Activated T-cell treated with anti-CD3 and anti-CD28 coated beads, Interleukin-2, amount 50 U/mL, for 48 hours (primary cell): ENCODE measurements around the gene IFNB1.

Experiments
- DNase-seq, 2 experiments: peaks; one replicate each; pipeline ENCODE4 v3.0.0-alpha.2; 2020

The IFNB1 gene

GRCh38 chr9:21077781-21078180, at the start of gene IFNB1:
Gene IFNB1, minus strand, starts transcription at chr9:21077942. Its CDS starts 73 bp downstream, at chr9:21077869.
- no peak for DNase-seq

DNA sequence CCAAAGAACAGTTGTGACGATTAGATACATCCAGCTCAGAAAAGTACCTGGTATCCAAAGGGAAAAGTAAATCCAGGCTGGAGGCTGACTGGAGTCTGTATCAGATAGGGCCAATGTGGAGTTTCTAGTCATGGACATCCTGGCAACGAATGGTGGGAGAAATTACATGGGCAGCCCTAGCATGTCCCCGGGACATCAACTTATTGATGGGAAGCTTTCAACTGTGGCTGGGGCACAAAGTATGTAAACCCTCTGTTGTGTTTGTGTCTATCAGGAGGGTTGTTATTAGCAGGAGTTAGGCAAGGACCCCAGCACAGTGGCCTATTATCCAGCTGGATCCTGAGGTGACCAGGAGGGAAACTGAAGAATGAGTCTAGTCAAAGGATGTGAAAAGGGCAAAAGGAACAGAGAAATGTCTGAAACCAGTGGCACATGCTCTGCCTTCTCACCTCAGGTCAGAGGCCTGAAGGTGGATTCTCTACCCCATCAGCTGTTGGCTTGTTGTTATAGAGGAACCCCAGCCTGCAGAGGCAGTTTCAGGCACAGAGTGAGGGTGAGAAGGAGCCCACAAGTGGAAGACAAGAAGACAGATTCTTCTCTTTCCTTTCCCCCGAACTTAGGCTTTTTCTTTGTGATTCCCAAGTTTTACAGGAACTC, 44.0 kb upstream of the IFNB1 start:
- DNase-seq = no peak

DNA sequence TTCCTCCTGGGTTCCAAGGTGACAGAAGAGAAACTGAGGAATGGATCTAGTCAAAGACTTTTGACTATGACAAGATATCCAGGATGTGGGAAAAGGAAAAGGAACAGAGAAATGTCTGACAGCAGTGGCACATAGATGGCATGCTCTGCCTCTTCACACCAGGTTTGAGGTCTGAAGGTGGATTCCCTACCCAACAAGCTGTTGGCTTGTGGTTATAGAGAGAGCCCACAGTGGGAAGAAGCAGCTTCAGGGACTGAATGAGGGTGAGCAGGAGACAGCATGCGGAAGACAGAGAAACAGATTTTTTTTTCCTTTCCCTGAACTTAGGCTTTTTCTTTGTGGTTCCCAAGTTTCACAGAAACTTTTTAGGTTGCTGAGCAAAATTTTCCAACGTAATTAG, 43.3 kb upstream of the IFNB1 start:
- DNase-seq = no peak

DNA sequence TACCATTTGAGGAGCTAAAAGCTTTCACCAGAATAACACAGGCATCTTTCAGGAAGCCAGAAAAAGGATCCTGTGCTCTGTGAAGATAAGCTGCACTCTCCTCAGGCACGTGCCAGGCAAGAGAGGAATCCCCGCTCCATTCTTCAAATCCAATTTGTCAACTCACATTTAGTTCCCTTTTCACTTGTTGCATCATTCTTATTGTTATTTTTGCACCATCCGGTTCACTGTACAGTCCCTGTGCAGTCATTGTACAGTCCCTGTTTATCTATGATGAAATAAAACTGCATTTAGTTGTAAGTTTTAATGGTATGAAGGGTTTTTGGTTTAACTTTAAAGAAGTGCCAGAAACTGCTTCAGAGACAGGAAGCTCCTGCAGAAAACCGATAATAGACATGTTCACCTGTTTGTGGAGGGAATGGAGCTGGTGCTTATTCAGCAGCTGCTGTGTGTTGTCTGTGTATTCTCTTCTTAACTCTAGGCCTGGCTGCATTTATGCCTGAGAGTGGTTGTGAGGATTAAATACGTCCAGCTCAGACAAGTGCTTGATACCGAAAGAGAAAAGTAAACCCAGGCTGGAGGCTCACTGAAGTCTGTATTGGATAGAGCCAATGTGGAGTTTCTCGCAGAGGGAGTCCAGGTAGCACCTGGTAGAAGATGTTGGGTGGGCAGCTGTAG, 41.5 kb upstream of the IFNB1 start:
- DNase-seq = no peak

- DNase-seq = no peak
Measured at GRCh38 chr9:21114311-21114710, 36.6 kb upstream of the IFNB1 start.

- no peak for DNase-seq
Measured at GRCh38 chr9:21110708-21111576, 33.2 kb upstream of the IFNB1 start.

- DNase-seq = no peak
Measured at GRCh38 chr9:21104787-21105186, 27.0 kb upstream of the IFNB1 start.

DNA sequence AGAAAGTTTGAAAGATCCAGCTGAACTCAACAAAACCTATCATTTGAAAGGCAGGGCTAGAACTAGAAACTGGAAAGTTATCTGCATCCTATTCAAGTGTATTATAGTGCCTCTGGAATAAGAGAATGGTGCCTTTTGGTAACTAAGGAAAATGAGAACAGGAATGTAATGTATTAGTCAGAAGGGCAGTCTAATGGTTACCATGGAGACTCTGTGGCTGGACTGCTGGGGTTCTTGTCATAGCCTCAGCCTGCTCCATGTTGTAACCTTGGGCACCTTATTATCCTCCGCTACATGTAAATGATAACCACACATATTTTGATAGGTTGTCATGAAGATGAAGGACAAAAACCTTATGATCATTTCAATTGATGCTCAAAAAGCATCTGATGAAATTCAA, 24.6 kb upstream of the IFNB1 start:
- DNase-seq = no peak

- DNase-seq = no peak
Measured at GRCh38 chr9:21097817-21098216, 20.1 kb upstream of the IFNB1 start.

DNA sequence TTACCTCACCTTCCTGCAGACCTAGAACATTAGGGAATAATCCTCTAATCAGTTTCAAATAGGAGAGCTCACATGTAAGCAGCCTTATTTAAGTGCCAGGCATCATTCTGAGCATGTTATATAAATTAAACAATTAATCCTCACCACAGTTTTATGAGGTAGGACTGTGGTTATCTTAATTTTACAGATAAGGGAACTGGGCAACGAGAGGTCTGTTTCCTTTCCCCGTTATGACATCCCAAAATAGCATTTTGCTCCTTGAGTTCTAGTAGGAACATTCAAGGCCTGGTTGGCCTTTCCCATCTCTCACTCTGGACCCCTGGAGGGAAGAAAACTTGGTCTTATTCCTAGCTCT, 19.1 kb upstream of the IFNB1 start:
- DNase-seq = no peak

DNA sequence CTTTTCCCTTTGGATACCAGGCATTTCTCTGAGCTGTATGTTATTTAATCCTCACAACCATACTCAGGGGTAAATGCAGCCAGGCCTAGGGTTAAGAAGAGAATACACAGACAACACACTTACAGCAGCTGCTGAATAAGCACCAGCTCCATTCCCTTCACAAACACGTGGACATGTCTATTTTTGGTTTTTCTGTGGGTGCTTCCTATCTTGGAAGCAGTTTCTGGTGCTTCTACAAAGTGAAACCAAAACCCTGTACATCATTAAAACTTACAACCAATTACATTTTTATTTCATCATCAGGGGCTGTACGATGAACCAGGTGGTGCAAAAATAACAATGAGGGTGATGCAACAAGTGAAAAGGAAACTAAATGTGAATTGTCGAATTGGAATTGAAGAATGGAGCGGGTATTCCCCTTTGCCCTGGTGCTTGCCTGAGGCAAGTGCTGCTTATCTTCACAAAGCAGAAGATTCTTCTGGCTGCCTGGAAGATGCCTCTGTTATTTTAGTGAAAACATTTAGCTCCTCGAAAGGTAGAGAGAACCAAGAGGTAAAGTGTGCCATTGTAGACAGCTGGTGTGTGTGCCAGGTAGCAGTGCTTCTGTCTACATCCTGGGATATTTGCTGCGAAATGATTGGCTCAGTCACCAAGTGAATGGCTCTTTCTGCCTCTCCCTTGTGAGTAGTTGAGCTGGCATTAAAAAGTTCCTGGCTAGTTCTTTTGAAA, 18.6 kb upstream of the IFNB1 start:
- peak; percentile 36 to 39 for DNase-seq

GRCh38 chr9:21095561-21095960, 17.8 kb upstream of the IFNB1 start:
- no peak for DNase-seq

DNA sequence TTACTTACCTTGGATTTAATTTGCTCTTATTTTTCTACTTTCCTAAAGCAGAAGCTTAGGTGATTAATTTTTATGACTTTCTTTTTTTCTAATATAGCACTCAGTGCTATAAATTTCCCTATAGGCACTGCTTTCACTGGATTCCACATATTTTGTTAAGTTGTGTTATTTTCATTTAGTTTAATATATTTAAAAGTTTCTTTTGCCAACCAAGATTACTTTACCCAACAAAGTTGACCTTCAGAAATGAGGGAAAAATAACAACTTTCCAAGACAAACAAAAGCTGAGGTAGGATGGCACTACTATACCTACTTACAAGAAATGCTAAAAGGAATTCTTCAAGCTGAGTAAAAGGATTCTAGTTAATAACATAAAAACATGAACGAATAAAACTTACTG, 8.8 kb upstream of the IFNB1 start:
- no peak for DNase-seq

GRCh38 chr9:21085005-21085404, 7.3 kb upstream of the IFNB1 start:
- DNase-seq = no peak

DNA sequence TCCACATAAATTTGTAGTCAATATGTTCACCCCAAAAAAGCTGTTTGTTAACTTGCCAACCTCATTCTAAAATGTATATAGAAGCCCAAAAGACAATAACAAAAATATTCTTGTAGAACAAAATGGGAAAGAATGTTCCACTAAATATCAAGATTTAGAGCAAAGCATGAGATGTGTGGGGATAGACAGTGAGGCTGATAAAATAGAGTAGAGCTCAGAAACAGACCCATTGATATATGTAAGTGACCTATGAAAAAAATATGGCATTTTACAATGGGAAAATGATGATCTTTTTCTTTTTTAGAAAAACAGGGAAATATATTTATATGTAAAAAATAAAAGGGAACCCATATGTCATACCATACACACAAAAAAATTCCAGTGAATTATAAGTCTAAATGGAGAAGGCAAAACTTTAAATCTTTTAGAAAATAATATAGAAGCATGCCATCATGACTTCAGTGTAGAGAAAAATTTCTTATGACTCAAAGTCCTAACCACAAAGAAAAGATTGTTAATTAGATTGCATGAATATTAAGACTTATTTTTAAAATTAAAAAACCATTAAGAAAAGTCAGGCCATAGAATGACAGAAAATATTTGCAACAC, 6.6 kb upstream of the IFNB1 start:
- DNase-seq = no peak

DNA sequence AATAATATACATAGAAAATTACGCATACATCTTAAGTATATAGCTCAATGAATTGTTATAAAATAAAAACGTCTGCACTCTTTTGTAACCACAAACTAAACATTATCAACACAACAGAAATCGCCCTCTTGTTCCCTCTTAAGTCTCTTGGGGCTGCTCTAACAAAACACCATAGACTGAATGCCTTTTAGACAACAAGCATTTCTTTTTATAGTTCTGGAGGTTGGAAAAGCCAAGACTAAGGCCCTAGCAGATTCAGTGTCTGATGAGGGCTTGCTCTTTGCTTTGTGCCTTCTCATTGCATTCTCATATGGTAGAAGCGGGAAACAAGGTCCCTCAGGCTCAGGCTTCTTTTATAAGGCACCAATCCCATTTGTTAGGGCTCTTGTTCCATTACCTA, 4.9 kb upstream of the IFNB1 start:
- no peak for DNase-seq

DNA sequence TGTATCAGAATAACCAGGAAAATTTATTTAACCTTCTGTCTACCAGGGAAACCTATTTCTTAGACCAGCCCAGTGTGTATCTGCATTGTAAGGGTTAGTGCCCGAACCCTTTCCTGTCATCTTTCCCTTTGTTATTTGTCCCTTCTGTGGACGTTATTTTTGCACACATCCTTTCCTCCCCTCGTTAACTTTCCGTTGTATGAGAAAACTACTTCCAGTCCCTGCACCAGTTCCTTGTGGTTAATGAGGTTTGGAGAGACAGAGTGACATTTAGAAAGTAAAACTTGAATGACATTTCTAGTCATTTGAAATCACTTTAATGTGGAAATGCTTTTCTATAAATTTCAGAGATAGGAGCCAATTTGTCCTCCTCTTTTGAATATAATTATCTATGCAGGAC, 4.3 kb upstream of the IFNB1 start:
- no peak for DNase-seq

DNA sequence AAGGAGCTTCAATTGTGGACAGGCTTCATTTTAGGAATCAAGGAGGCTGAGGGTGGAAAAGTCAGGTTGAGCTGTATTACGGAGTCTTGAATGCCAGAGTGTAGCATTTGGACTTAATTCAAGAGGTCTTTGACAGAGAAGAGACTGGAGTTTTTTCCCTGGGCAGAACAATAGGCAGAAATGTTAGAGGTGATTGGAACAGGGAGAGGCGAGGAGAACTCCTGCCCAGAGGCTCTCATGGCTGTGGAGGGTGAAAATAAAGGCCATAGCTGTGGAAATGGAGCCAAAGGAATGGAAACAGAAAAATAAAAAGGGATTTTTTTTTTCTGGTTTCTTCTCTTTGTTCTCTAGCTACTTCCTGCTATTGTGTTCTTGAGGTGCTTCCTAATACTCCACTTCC, 3.7 kb upstream of the IFNB1 start:
- DNase-seq = no peak

DNA sequence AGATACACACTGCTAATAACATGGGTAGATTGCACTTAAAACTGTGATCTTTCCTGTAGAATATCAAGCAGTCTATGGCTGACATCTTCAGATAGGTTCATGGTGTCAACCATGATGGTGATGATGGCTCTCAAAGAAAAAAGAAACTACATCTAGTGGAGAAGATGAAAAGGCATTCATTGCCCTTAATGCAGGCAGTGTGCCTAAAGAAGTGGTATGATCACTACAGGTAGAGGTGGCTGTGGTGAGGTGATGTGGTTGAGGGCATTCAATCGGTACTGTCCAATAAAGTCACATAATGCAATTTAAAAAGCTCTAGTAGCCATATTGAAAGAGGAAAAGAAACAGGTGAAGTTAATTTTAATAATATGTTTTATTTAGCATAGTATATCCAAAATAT, 3.1 kb upstream of the IFNB1 start:
- DNase-seq = no peak

DNA sequence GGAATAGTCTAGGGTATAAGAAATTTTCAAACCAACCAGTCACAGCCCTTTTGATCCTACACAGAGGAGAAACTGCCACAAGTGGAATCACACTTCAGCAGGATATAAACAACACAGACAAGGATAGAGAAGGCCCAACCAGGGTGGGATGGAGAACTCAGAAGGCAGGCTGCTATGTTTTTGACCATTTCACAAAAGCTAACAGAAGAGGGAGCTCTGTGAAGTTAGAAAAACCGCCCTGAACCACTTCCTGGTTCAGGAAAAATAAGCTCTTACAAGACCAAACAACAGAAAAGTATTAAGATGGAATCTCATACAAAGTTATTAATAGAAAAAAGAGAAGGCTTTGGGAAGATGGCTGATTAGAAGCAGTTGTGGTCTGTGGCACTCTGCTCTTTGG, 960 bp upstream of the IFNB1 start:
- DNase-seq = no peak

DNA sequence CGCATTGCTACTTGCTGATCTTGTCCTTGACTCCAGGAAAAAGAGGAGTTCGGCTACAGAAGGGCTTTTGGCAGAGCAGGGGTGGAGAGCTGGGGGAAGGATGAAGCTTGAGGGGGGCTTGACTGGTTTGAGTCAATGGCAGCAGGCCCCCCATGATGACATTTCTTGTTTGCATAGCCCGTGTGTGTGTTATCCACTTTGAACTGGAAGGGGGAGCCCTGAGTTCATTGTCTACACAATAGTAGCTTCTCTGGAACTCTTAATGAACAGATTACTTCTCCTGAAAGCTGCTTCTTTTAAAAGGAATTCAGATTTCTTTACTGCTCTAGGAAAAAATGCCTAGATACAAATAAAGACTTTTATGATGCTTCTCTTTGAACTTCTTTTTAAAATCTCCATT, 2.3 kb downstream of the IFNB1 start:
- no peak for DNase-seq

DNA sequence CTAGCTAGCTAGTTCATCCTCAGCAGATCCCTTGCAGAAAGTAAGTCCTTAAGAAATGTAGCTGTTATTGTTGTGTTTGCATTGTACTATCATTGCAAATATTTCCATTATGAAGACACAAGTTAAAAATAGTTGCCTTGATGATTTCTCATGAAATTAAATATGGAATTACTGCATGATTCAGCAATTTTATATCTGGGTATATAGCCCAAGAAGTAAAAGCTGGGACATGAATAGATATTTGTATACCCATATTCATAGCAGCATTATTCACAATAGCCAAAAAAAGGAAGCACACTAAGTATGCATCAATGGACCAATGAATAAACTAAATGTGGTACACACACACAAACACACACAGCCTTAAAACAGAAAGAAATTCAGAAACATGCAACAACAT, 6.8 kb downstream of the IFNB1 start:
- DNase-seq = no peak

GRCh38 chr9:21070171-21070571, 7.6 kb downstream of the IFNB1 start:
- DNase-seq = no peak
